ENCODE data around the gene STAT3.
"Not testable (repeated sequence)": the region's sequence is repeated elsewhere in the genome, so short reads cannot be mapped to it uniquely, and the experiment has no call there.

The STAT3 gene

GRCh38 chr17:42321555-42321954 lies 66.7 kb downstream of the STAT3 start:
- Histone ChIP-seq H3K4me3 (replicated peaks; ENCODE audit: insufficient read depth, low read length) (no peak overlapping the region), H3K27me3 (ENCODE audit: insufficient read depth, poor library complexity, severe bottlenecking) (no peaks in the 10 kb centered on the region), H3K27ac (replicated peaks) (no peak overlapping the region)
- TF ChIP-seq POLR2AphosphoS5 (IDR thresholded peaks at IDR 0.05; ENCODE audit: low read depth), result no peak
- no peak for TF ChIP-seq SPI1 (IDR thresholded peaks at IDR 0.05; ENCODE audit: borderline replicate concordance, low read depth)
- no peak for TF ChIP-seq CTCF (IDR thresholded peaks at IDR 0.05; ENCODE audit: insufficient read depth, low read length)
- no peak for TF ChIP-seq REST (IDR thresholded peaks at IDR 0.05; ENCODE audit: insufficient replicate concordance, low read depth)
- TF ChIP-seq GABPA (IDR thresholded peaks at IDR 0.05; ENCODE audit: low read depth), result no peak
- DNase-seq (ENCODE audit: low read depth in 1 of 2, low spot score in 1 of 2), result no peak

GRCh38 chr17:42317967-42318366 lies 70.3 kb downstream of the STAT3 start:
- not testable (repeated sequence) for H3K27me3 ChIP-seq (ENCODE audit: insufficient read depth, poor library complexity, severe bottlenecking); H3K27ac ChIP-seq (replicated peaks); H3K4me3 ChIP-seq (replicated peaks; ENCODE audit: insufficient read depth, low read length); DNase-seq (ENCODE audit: low read depth in 1 of 2, low spot score in 1 of 2)

GRCh38 chr17:42317266-42317845 lies 70.9 kb downstream of the STAT3 start:
- DNase-seq (ENCODE audit: low read depth in 1 of 2, low spot score in 1 of 2), result no peak
- no peaks in the 10 kb centered on the region for H3K27me3 ChIP-seq (ENCODE audit: insufficient read depth, poor library complexity, severe bottlenecking)
- H3K4me3 ChIP-seq (replicated peaks; ENCODE audit: insufficient read depth, low read length), result no peak overlapping the region
- no peak for TF ChIP-seq REST (IDR thresholded peaks at IDR 0.05; ENCODE audit: insufficient replicate concordance, low read depth)
- H3K27ac ChIP-seq (replicated peaks), result no peak overlapping the region

- H3K4me3 ChIP-seq (replicated peaks; ENCODE audit: insufficient read depth, low read length), result no peak overlapping the region
- no peaks in the 10 kb centered on the region for H3K27me3 ChIP-seq (ENCODE audit: insufficient read depth, poor library complexity, severe bottlenecking)
- no peak for TF ChIP-seq GABPA (IDR thresholded peaks at IDR 0.05; ENCODE audit: low read depth)
- no peak for TF ChIP-seq POLR2AphosphoS5 (IDR thresholded peaks at IDR 0.05; ENCODE audit: low read depth)
- TF ChIP-seq SPI1 (IDR thresholded peaks at IDR 0.05; ENCODE audit: borderline replicate concordance, low read depth), result no peak
- no peak for TF ChIP-seq REST (IDR thresholded peaks at IDR 0.05; ENCODE audit: insufficient replicate concordance, low read depth)
- no peak for TF ChIP-seq CTCF (IDR thresholded peaks at IDR 0.05; ENCODE audit: insufficient read depth, low read length)
- H3K27ac ChIP-seq (replicated peaks), result no peak overlapping the region
- no peak for DNase-seq (ENCODE audit: low read depth in 1 of 2, low spot score in 1 of 2)
These were observed 71.5 kb downstream of the STAT3 start for GRCh38 chr17:42316755-42317154.
